Left kidney (tissue), 2 donors: Measurements from ENCODE around the gene OCRL. TPM values are rescaled to one million over a fixed set of nuclear protein-coding genes. Genes with fewer than 3 reads are reported as not detected.

ENCODE experiments used
- DNase-seq: peaks from one replicate; pipeline ENCODE4 v3.0.0-alpha.2; 2013
- polyA plus RNA-seq: library from polyadenylated mRNA; unstranded; fragments of 120-200 nt; gene quantifications from one replicate; pipeline ENCODE4 v1.2.1, GENCODE V29; 2013; ENCODE audit not compliant: insufficient read length

The OCRL gene
- polyA plus RNA-seq, 1 donor = 35.8 TPM

GRCh38 chrX:129585167-129585566, 45.1 kb downstream of the OCRL start:
- DNase-seq = no peak

- DNase-seq = no peak
These were observed 45.6 kb downstream of the OCRL start for GRCh38 chrX:129585691-129586090.

DNA sequence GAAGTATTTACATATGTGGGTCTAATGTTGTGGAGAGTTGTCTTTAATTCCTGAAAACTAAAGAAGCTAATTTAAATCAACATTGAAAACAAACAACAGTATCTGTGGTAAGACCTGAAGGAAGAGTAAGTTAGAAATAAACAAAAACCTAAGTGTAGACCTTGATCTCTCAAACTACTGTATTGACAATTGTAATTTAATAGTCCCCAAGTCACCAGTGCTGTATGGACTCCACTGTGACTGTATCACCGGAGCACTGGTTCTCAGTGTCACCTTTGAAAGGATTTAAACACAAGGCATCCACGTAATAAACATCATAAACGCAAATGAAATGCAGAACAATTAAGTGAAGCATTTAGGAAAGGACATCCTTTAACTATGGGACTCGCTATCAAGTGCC, 46.4 kb downstream of the OCRL start:
- no peak for DNase-seq

- no peak for DNase-seq
These were observed 50.5 kb downstream of the OCRL start for GRCh38 chrX:129590596-129590995.

DNA sequence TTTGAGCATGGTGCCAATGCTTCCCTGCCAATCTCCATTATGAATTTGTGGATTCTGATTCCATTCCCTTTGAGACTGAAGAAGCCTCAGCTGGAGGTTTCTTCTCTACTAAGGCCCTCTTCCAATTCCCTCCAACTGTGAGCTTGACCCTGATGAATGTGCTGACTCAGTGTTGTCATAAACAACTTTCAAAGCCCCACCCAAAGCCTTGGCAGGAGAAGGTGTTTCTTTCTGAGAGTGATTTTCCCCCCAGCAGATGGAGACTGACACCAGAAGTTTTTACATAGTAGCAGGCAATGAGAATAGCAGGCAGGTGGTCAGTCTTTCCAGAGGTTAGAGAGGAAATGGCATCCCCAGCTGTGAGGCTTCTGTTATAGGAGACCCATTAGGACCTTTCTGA, 53.1 kb downstream of the OCRL start:
- DNase-seq = no peak

- DNase-seq = no peak
These were observed 54.7 kb downstream of the OCRL start for GRCh38 chrX:129594781-129595180.

DNA sequence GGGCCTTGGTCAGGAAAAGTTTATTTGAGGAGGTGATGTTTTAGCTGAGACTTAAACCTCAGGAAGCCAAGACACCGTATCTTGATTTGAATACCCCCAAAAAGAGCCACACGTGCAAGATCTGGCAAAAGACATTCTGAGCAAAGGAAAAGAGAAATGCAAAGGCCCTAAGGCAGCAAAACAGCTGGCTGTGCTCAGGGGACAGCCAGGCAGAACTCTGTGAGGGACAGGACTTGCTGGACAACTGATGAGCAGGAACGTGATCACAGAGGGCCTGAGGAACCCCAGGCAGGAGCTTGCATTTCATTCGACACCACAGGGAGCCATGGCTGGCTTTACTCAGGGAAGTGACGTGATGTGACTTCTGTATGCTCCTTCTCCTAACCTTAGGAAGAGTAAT, 56.0 kb downstream of the OCRL start:
- DNase-seq = no peak

DNA sequence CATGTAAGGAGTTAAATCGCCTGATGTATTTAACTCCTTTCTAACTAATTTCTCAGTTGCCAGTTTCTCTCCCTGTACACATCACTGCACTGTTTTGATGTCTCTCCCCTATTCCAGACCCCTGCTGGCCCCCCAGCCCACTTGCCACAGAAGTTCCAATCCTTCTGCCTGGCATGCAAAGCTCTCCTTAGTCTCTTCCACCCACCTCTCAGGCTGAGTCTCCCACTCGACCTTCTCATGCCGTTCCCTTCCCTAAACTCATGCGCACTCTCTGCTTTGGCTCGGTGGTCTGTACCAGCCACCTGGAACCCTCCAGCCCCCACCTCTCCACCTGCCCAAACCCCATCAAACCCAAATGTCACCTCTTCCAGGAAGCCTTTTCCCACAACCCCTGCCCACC, 57.8 kb downstream of the OCRL start:
- DNase-seq = no peak

DNA sequence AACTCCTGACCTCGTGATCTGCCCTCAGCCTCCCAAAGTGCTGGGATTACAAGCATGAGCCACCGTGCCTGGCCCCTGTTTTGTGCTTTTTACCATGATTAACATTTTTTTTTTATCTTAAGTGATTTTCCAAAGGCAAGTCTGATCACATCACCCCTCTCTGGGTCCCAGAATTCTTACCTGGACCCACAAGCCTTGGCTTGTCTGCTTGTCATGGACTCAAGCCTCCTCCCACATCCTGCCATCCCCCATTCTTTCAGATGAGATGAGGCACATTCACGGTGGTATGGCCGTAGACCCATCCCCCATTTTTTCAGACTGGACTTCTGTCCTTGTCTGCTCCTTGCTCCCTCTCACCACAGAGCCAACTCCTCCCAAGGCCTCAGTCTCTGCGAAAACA, 59.4 kb downstream of the OCRL start:
- DNase-seq = no peak

- no peak for DNase-seq
These were observed 59.9 kb downstream of the OCRL start for GRCh38 chrX:129599996-129600395.

DNA sequence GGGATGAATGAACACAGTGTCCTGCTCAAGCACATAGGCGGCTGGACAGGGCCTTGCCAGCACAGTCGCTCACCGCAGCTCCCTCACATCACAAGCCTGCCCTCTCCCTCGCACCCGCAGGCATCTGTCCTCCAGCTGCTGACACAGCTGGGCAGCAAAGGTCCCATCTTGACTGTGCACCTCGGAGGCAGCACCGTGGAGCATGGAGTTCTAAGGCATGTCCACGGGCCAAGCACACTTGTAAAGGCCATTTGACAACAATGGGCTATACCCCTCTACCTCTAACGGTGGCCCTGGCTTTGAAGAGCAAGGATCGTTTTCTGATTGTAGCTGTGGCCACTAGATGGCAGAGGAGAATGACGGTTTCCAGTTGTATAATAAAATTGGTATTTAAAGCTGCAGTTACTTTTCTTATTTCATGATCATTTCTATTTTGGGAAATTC, 60.9 kb downstream of the OCRL start:
- DNase-seq = no peak

DNA sequence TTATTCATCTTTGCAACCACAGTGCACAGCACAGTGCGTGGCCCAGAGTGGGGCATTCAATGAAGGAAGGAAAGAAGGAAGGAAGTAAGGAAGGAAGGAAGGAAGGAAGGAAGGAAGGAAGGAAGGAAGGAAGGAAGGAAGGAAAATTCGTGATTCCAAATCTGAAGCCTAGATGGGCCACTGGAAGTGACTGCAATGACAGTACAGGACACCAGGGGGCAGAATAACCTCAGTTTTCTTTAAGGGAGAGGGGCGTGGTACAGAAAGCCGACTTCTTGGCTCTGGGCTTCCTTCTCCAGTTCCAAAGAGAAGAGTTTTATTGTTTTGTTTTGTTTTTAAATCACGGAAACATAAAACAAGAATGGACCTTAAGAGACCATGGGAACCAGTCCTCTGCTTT, 66.9 kb downstream of the OCRL start:
- DNase-seq = peak; percentile 57

DNA sequence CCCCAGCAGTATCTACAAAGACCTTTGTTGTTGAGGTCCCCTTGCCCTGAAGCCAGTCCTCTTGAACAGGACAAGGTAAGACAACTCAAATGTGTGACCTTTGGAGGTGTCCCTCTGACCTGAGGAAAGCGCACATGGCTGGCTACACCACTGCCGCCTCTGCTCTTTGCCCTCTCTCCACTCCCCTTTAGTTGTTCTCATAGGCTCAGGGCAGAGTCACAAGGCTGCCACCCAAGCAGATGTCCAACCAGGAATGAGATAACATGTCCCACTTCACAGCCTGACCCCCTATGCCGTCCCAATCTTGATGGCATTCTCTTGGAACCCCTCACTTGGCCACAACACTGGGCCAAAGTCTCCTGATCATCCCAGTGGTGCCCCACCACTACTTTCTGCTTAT, 68.4 kb downstream of the OCRL start:
- no peak for DNase-seq

DNA sequence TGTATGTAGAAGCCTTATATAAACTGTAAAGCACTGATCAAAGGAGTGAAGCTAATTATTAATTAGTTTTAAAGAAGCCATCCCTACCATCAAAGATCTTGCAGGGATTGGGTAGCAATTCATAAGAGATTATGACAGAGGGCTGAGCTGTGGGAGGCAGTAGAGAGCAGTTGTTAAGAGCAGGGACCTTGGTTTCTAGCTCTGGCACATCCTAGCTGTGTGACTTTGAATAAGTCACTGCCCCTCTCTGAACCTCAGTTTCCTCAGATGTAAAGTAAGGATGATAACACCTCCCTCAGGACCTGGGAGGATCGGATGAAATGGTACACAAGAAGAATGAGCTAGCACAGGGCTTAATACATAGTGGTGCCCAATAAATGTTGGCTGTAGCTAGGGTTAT, 69.3 kb downstream of the OCRL start:
- DNase-seq = no peak

- DNase-seq = no peak
These were observed 72.3 kb downstream of the OCRL start for GRCh38 chrX:129612396-129612795.

- no peak for DNase-seq
These were observed 73.5 kb downstream of the OCRL start for GRCh38 chrX:129613596-129613995.

- DNase-seq = no peak
These were observed 74.6 kb downstream of the OCRL start for GRCh38 chrX:129614481-129615255.

DNA sequence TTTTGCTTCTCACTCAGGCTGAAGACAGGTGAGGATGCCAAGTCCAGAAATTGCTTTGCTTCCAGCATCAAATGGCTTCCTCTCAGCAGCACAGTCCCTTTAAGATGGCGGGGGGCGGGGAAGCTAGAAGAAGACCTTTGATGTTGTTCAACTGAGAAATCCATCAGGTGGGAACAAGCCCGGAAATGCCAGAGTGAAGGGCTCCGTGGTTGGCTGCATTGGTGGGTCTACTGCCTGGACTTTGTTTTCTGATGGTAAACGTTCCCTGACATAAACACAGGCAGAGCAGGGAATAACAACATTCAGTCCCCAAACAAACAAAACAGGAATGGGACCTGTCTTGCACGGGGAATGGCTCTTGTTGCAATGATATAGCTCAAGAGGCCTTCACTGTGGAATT, 77.4 kb downstream of the OCRL start:
- DNase-seq = no peak

- DNase-seq = no peak
These were observed 78.9 kb downstream of the OCRL start for GRCh38 chrX:129618997-129619396.

- DNase-seq = no peak
These were observed 82.8 kb downstream of the OCRL start for GRCh38 chrX:129622757-129623301.

DNA sequence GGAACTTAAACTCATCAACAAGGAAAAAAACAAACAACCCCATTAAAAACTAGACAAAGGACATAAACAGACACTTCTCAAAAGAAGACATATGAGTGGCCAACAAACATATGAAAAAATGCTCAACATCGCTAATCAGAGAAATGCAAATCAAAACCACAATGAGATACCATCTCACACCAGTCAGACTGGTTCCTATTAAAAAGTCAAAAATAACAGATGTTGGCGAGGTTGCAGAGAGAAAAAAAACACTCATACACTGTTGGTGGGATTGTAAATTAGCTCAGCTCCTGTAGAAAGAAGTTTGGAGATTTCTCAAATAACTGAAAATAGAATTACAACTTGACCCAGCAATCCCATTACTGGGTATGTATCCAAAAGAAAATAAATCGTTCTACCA, 86.0 kb downstream of the OCRL start:
- DNase-seq = no peak

GRCh38 chrX:129629837-129630236, 89.8 kb downstream of the OCRL start:
- DNase-seq = no peak

DNA sequence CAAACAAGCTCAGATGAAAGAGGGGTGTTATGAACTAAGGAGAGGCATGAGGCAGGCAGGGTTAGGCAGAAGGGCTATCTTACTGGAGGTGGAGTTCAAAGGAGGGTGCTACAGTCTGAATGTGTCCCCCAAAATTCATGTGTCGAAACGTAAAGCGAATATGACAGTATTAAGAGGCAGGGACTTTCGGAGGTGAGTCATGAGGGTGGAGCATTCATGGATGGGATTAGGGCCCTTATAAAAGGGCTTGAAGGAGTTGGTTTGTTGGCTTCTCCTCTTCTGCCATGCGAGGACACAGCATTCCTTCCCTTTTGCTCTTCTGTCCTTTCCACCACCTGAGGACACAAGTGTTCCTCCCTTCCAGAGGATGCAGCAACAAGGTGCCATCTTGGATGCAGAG, 91.8 kb downstream of the OCRL start:
- no peak for DNase-seq

- no peak for DNase-seq
These were observed 92.4 kb downstream of the OCRL start for GRCh38 chrX:129632443-129632842.
